Large intestine (tissue), 3 donors: ENCODE data around the gene PLXNA4. TPM values are rescaled to one million over a fixed set of nuclear protein-coding genes. Genes with fewer than 3 reads are reported as not detected.

Source experiments
- DNase-seq, 2 donors: peaks; one replicate each; pipeline versions ENCODE4 v3.0.0 to v3.0.0-alpha.2; 2013
- H3K27ac ChIP-seq: one replicate; pipeline ENCODE4 v1.5.1; 2013; ENCODE audit warnings: low read length
- H3K27me3 ChIP-seq: 2 replicates; pipeline ENCODE4 v1.6.1; 2013; ENCODE audit warnings: low read length; ENCODE audit not compliant: control insufficient read depth, insufficient read depth
- H3K36me3 ChIP-seq: 2 replicates; pipeline ENCODE4 v1.6.1; 2013; ENCODE audit warnings: low read length; ENCODE audit not compliant: control insufficient read depth, insufficient read depth
- H3K4me1 ChIP-seq: one replicate; pipeline ENCODE4 v1.6.1; 2013; ENCODE audit warnings: low read length; ENCODE audit not compliant: control insufficient read depth, insufficient read depth
- H3K4me3 ChIP-seq: one replicate; pipeline ENCODE4 v1.5.1; 2013; ENCODE audit warnings: low read length
- H3K9me3 ChIP-seq: one replicate; pipeline ENCODE4 v1.6.1; 2013; ENCODE audit warnings: mild to moderate bottlenecking, low read depth, low read length, moderate library complexity; ENCODE audit not compliant: control insufficient read depth
- WGBS: methylation state at CpG from one replicate; pipeline ENCODE4 v1.1.5; 2013; ENCODE audit warnings: low lambda C conversion rate; ENCODE audit not compliant: insufficient coverage; 5-methylcytosine and 5-hydroxymethylcytosine counted together
- polyA plus RNA-seq: library from polyadenylated mRNA; unstranded; fragments of 120-200 nt; gene quantifications from one replicate; pipeline ENCODE4 v1.2.1, GENCODE V29; 2013

Gene PLXNA4
- polyA plus RNA-seq, 1 donor = 3.2 TPM

GRCh38 chr7:132131196-132131595, 445.1 kb downstream of the PLXNA4 start:
- H3K36me3 ChIP-seq = no peaks in the 10 kb centered on the region
- no peaks in the 10 kb centered on the region for H3K4me1 ChIP-seq
- no peak overlapping the region for H3K4me3 ChIP-seq
- H3K27me3 ChIP-seq = no peaks in the 10 kb centered on the region
- no peak for DNase-seq
- no peaks in the 10 kb centered on the region for H3K9me3 ChIP-seq
- H3K27ac ChIP-seq = no peak overlapping the region
- no CpG with 5 or more reads among the region's 3 CpGs for whole genome bisulfite sequencing

DNA sequence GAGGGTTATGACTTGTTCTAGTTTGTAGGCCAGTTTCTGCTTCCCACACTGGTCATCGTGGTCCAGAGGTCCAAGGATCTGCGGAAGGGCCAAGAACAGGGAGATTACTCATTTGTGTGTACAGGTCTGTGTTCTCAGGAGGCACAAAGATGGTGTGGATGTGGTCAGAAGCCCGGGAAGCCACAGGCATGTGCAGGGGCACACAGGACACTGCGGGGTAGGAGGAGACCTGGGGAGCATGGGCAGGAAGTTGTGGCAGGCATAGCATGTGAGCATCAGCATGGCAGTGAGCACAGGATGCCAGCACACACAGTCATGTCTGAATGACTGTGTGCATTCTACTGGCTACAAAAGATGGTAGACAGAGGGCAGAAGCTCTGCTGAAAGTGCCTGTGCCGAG, 445.8 kb downstream of the PLXNA4 start:
- Histone ChIP-seq H3K36me3 (no peaks in the 10 kb centered on the region), H3K9me3 (no peaks in the 10 kb centered on the region), H3K4me3 (no peak overlapping the region), H3K27ac (no peak overlapping the region), H3K27me3 (peaks cover 6% of the 10 kb centered on the region), H3K4me1 (no peaks in the 10 kb centered on the region)
- no peak for DNase-seq
- WGBS = no CpG with 5 or more reads among the region's 5 CpGs

DNA sequence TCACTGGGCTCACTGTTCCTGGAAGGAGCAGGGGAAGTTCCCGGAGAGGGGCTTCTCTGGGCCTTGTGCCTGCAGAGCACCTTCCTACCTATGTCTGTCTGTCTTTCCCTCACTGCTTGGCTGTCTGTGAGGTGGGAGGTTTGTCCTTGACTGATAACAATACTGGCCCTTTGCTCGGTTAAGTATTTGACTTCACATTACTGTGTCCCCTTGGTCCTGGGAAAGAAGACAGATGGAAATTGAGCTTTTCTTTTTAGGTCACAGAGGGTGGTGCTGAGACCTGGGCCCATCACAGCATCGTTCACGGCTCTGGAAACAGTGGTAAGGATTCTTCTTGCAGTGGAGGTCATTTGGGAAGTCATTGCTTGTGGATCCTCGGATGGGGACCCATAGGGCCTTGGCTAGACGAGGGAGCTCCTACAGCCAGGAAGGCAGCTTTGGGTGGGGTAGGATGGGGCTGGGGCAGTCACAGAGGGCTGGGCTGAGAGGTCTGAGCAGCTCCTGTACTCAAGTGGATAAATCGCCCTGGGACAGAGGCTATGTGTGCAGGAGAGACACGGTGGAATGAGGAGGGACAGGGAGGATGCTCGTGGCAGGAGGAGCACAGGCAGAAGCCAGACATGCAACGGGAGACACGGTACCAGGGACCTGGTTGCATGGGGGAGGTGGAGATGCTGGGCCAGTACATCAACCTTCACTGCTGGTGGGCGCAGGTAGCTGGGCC, 450.2 kb downstream of the PLXNA4 start:
- 80% methylated on average over 1 of the region's 12 CpGs for WGBS
- peaks cover 10% of the 10 kb centered on the region for H3K27me3 ChIP-seq
- DNase-seq = no peak
- H3K4me1 ChIP-seq = no peaks in the 10 kb centered on the region
- H3K27ac ChIP-seq = no peak overlapping the region
- H3K9me3 ChIP-seq = no peaks in the 10 kb centered on the region
- no peak overlapping the region for H3K4me3 ChIP-seq
- no peaks in the 10 kb centered on the region for H3K36me3 ChIP-seq

- peaks cover 10% of the 10 kb centered on the region for H3K27me3 ChIP-seq
- H3K4me3 ChIP-seq = no peak overlapping the region
- no peak overlapping the region for H3K27ac ChIP-seq
- no peaks in the 10 kb centered on the region for H3K36me3 ChIP-seq
- H3K9me3 ChIP-seq = no peaks in the 10 kb centered on the region
- DNase-seq = no peak
- no CpG with 5 or more reads among the region's 3 CpGs for WGBS
- no peaks in the 10 kb centered on the region for H3K4me1 ChIP-seq
These were observed 451.2 kb downstream of the PLXNA4 start for GRCh38 chr7:132125096-132125495.

DNA sequence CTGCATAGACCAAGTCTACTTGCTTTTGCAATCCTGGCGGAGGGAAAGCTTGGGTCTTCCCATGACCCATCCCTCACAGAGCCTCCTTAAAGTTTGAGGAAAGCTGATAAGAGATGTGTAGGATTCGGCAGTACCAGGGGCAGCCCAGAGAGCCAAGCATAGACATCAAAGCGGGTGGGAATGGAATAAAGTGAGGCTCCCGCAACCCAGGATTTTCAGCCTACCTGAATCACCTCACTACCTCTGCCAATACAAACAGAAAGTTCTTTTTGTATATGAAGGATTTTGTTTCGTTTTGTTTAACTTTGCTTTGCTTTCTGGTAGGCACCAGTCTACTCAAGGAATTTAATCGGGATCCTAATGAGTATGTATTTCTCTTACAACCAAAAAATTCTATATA, 451.7 kb downstream of the PLXNA4 start:
- no peak overlapping the region for H3K4me3 ChIP-seq
- H3K27me3 ChIP-seq = peaks cover 10% of the 10 kb centered on the region
- DNase-seq = no peak
- H3K36me3 ChIP-seq = no peaks in the 10 kb centered on the region
- no peaks in the 10 kb centered on the region for H3K4me1 ChIP-seq
- H3K27ac ChIP-seq = no peak overlapping the region
- no peaks in the 10 kb centered on the region for H3K9me3 ChIP-seq
- WGBS = 82% methylated on average over 2 of the region's 6 CpGs

GRCh38 chr7:132123773-132124172, 452.5 kb downstream of the PLXNA4 start:
- no peaks in the 10 kb centered on the region for H3K9me3 ChIP-seq
- peaks cover 13% of the 10 kb centered on the region for H3K27me3 ChIP-seq
- DNase-seq = no peak
- H3K4me1 ChIP-seq = no peaks in the 10 kb centered on the region
- no CpG with 5 or more reads among the region's 7 CpGs for WGBS
- H3K36me3 ChIP-seq = no peaks in the 10 kb centered on the region
- no peak overlapping the region for H3K27ac ChIP-seq
- no peak overlapping the region for H3K4me3 ChIP-seq

- H3K9me3 ChIP-seq = no peaks in the 10 kb centered on the region
- H3K4me1 ChIP-seq = no peaks in the 10 kb centered on the region
- peaks cover 19% of the 10 kb centered on the region for H3K27me3 ChIP-seq
- H3K27ac ChIP-seq = no peak overlapping the region
- no peak for DNase-seq
- H3K36me3 ChIP-seq = no peaks in the 10 kb centered on the region
- no CpG with 5 or more reads among the region's 6 CpGs for WGBS
- H3K4me3 ChIP-seq = no peak overlapping the region
These were observed 453.4 kb downstream of the PLXNA4 start for GRCh38 chr7:132122901-132123300.

DNA sequence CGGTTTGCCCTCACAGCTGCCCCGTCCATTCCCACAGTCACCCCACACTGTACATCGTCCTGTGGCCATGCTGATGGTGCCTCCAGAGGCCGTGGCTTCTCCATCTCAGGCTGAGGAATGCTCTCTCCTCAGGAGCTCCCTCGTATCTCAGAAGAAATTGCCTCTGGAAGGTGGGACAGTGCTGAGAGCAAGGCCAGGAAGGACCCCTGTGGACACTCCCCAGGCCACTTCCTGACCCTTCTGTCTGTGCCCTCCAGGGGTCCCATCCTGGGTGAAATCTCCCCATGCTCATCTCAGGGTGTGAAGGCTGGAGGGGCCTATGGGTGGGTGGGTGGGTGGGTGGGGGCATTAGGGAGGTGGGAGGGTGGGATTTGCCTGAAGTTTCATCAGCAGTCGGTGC, 454.3 kb downstream of the PLXNA4 start:
- peaks cover 24% of the 10 kb centered on the region for H3K27me3 ChIP-seq
- WGBS = no CpG with 5 or more reads among the region's 6 CpGs

GRCh38 chr7:132118641-132119040, 457.6 kb downstream of the PLXNA4 start:
- WGBS = no CpG with 5 or more reads among the region's 1 CpG
- H3K27ac ChIP-seq = no peak overlapping the region
- H3K4me3 ChIP-seq = no peak overlapping the region
- H3K9me3 ChIP-seq = no peaks in the 10 kb centered on the region
- H3K4me1 ChIP-seq = no peaks in the 10 kb centered on the region
- peaks cover 24% of the 10 kb centered on the region for H3K27me3 ChIP-seq
- no peaks in the 10 kb centered on the region for H3K36me3 ChIP-seq
- no peak for DNase-seq

More for the DNA sequence above, 454.3 kb downstream of the PLXNA4 start:
- no peak overlapping the region for H3K4me3 ChIP-seq
- no peak overlapping the region for H3K27ac ChIP-seq
- no peaks in the 10 kb centered on the region for H3K9me3 ChIP-seq
- no peaks in the 10 kb centered on the region for H3K36me3 ChIP-seq
- DNase-seq = no peak
- H3K4me1 ChIP-seq = no peaks in the 10 kb centered on the region

GRCh38 chr7:132117636-132118035, 458.6 kb downstream of the PLXNA4 start:
- H3K4me3 ChIP-seq = no peak overlapping the region
- no peaks in the 10 kb centered on the region for H3K9me3 ChIP-seq
- no peaks in the 10 kb centered on the region for H3K4me1 ChIP-seq
- H3K36me3 ChIP-seq = no peaks in the 10 kb centered on the region
- no peak for DNase-seq
- H3K27ac ChIP-seq = no peak overlapping the region
- no CpG with 5 or more reads among the region's 6 CpGs for WGBS
- H3K27me3 ChIP-seq = peaks cover 24% of the 10 kb centered on the region

GRCh38 chr7:132117181-132117580, 459.1 kb downstream of the PLXNA4 start:
- 91% methylated on average over 1 of the region's 3 CpGs for WGBS

More at GRCh38 chr7:132117181-132117580, 459.1 kb downstream of the PLXNA4 start:
- Histone ChIP-seq H3K9me3 (no peaks in the 10 kb centered on the region), H3K4me1 (no peaks in the 10 kb centered on the region), H3K36me3 (no peaks in the 10 kb centered on the region), H3K27me3 (peaks cover 24% of the 10 kb centered on the region), H3K27ac (no peak overlapping the region), H3K4me3 (no peak overlapping the region)
- DNase-seq = no peak
